WERI-Rb-1 (cell line): Measurements from ENCODE around the gene TAF11L2.
"Not testable (repeated sequence)": the region's sequence is repeated elsewhere in the genome, so short reads cannot be mapped to it uniquely, and the experiment has no call there.

ENCODE experiments used
- DNase-seq: peaks from one replicate; pipeline ENCODE4 v3.0.0-alpha.2; 2020
- H3K27ac ChIP-seq: fragments of 250-450 bp; sonication (Bioruptor Pico); 2 replicates; pipeline ENCODE4 v1.5.1; 2020; ENCODE audit warnings: mild to moderate bottlenecking, moderate library complexity
- H3K27me3 ChIP-seq: fragments of 250-450 bp; sonication (Bioruptor Pico); 2 replicates; pipeline ENCODE4 v1.5.1; 2021; ENCODE audit warnings: mild to moderate bottlenecking, low read depth, moderate library complexity; ENCODE audit not compliant: insufficient read depth, severe bottlenecking
- H3K36me3 ChIP-seq: fragments of 250-450 bp; sonication (Bioruptor Pico); 2 replicates; pipeline ENCODE4 v1.5.1; 2020; ENCODE audit warnings: mild to moderate bottlenecking, moderate library complexity
- H3K4me3 ChIP-seq: 2 replicates; pipeline ENCODE4 v1.5.1; 2011; ENCODE audit warnings: low read depth, mild to moderate bottlenecking, control low read depth, low read length
- H3K9me3 ChIP-seq: fragments of 250-450 bp; sonication (Bioruptor Pico); 2 replicates; pipeline ENCODE4 v1.5.1; 2021; ENCODE audit warnings: mild to moderate bottlenecking, moderate library complexity; ENCODE audit not compliant: severe bottlenecking

The TAF11L2 gene

DNA sequence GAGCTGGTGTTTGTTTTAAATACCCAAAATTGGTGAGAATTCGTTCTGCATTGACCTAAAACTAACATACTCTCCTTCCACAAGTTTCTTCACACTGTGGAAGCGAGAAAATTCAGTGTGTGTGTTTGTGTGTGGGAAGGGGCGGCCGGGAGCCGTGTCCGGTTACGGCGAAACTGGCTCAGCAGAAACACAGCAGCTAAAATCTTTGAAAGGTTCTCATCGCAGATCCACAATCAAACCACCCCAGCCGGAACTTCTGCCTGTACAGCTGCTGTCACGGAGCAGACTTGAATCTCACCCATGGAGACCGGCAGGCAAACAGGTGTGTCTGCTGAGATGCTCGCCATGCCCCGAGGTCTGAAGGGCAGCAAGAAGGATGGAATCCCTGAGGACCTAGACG is 30.3 kb downstream of the TAF11L2 start, which contains the start of gene TAF11L6:
TAF11L6 (plus strand) TSS at position 301 of the 400 bp plus-strand sequence.
- not testable (repeated sequence) for H3K27ac ChIP-seq, H3K27me3 ChIP-seq

More for the DNA sequence above, 30.3 kb downstream of the TAF11L2 start, which contains the start of gene TAF11L6:
- H3K9me3 ChIP-seq, H3K4me3 ChIP-seq, H3K36me3 ChIP-seq, DNase-seq: not testable (repeated sequence)
